Astrocyte of the spinal cord (primary cell): ENCODE results near the gene HNRNPM.

Experiments
- DNase-seq: peaks from one replicate; pipeline ENCODE4 v3.0.0; 2011; ENCODE audit warnings: low read depth, low spot score
- H3K4me3 ChIP-seq: 2 replicates; pipeline ENCODE4 v1.5.1; 2011; ENCODE audit warnings: low read depth, mild to moderate bottlenecking, low read length, moderate library complexity
- CTCF ChIP-seq: IDR thresholded peaks from 2 replicates; pipeline ENCODE4 v1.5.1; 2012; ENCODE audit warnings: low read depth, mild to moderate bottlenecking, low read length, inconsistent platforms
- in situ Hi-C: cut with HindIII; loops from 2 replicates; pipeline ENCODE4 v1.10.0; 2017; ENCODE audit warnings: low sequenced_read_pairs

HNRNPM gene

GRCh38 chr19:8537099-8537498 is 92.3 kb downstream of the HNRNPM start:
- in situ Hi-C loops, result no loop called here
- H3K4me3 ChIP-seq, result no peak overlapping the region
- TF ChIP-seq CTCF, result no peak
- no peak for DNase-seq
